Measurements from ENCODE around the gene TET2.
A peak's percentile ranks its signal among the peaks of the same experiment; 100 is the strongest.

TET2 gene

DNA sequence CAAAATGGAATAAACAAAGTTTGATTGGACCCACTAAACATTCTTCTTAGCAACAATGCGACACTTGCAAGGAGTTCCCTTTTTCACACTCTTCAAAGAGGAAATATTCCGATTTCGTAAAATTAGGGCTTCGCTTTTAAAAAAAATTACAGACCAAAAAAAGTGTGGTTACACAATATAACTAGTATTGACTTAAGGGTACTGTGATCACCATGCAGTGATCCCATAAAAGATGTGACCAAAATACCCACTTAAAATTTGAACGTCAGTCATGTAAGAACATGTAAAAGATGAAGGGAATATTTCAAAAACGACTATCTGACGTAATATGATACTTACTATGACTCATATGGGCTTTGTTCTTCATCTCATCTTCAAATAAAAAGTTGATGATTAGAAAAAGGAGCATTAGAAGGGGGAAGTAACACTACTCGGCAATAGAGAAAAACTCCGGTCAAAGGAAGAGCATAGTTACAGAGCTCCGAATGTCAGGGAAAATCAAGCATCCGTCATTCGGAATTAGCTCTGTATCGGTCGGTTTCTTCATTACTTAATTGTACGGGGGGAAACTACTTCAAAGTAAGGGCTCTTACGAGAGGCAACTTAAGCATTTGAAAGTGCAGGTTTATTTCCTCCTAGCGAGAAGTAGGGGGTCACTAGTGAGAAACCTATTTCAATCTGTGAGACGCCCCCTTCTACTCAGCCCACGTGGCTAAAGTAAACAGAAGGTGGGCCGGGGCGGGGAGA, 1.3 kb upstream of the TET2 start:
- DNase-seq: no peak

- peak; percentile 38 for DNase-seq
Measured at GRCh38 chr4:105145903-105146275, 787 bp upstream of the TET2 start.

DNA sequence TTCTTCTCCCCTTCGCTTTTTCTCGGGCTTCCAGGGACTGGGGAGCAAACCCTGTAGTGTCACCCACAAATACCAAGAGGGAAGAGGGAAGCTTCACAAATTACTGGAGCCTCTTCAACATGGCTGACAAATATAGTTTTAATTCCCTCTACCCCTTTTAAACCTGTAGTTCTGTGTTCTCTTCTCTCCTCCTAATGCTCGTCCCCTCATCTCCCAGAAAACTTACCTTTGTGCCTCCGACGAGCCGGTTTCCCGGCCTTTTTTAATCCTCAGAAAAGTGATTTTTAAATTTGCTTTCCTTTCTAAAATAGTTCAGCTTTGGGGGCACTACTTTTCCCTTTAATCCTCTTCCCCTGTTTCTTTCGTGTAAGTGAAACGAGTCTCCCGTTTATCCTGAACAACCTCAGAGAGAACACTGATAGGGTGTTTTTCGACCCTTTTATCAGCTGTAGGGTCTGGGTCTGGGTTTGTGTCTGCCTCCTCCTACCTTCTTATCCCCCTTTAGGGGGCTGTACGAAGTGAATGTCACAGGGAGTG, 408 bp downstream of the TET2 start:
- DNase-seq: no peak

DNA sequence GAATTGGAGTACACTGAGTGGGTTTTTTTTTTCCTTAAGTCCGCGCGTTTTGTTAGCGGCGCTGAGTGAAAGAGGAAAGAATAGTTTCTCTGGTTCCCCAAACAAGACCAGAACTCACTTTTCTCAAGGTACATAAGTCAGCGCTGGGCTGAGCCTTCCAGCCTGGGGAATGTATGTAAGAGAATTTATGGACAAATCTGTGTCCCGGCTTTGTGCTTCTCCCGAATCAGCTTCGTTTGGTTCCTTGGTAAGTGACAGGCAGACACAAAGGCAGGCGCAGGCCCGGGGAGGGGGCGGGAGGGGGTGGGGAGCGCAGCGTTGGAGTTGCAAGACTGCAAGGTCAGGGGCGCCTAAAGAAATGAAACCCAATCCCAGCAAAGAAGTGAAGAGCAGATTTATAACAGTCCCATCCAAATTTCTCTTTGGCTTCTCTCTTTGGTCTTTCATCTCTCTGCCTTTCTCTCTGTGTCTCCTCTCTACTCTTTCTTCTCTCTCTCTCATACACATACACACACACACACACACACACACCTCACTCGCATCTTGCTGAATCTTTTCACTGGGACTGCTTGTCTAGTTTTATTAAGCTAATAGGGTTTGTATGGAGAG, 981 bp downstream of the TET2 start:
- DNase-seq: peak; percentile 28

DNA sequence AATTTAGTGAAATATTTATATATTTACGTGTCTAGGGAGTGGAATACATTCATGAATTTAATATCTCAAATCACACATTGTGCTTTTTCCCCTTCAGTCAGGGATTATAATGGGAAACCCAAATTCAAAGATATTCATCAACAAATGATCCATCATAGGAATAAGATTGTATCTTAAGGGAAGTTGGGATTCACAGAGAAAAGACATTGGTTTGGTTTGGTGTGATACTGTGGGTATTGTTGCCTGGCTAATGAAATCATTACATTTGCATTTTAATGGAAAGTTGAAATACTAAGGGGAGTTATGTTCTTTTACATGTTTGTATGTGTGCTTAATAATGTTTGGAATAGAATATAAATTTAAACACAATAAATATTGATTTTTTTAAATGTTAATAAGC, 1.7 kb downstream of the TET2 start:
- no peak for DNase-seq

DNA sequence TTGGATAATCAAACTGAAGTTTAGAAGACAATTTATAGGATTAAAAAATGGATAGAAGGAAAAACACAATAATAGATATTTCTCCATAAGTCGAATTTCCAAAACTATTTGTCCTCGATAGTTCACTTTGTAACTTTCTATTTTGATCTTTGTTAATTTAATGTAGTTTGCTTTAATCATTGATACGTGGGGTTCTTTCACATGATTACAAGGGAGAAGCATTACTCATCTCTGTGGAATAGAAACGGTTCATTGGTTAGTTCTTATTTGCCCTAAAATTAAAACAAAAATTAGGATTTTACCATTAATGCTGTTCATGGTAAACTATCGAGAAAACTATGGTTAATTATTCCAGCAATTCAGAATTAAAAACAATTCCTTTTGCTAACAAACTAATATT, 2.1 kb downstream of the TET2 start:
- no peak for DNase-seq

DNA sequence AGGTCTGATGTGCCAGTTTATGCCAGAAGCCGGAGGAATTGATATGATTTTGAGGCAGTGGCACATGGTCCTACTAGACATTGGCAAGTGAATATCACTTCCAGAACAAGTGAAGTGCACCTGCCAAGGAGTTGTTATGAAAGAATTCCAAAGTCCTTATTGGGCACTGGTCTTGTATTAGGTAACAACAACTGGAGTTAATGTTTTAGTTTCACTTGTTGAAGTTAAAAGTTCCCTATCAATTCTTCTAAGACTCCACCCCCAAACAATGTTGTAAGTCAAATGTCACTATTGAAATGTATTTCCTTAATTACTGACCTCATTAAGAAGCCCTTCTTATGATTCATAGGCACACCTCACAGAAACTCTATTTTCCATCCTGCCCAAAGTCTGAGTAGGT, 3.1 kb downstream of the TET2 start:
- DNase-seq: no peak

DNA sequence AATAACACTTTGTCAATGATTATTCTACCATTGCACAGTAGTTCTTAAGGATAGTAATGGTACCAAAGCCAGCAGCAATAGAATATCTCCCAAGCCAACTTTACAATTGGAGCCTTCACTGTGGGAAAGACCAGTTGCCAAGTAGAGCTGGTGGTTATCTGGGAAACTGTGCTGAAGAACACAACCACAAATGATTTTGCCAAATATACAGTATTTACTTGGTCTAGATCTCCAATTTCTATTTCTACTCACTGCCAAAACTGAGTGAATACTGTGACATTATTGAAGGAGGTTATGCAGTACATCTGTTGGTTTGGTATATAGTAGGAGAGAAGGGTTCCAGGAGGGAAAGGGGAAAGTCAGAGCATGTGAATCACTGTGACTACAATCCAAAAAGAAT, 3.8 kb downstream of the TET2 start:
- DNase-seq: no peak

DNA sequence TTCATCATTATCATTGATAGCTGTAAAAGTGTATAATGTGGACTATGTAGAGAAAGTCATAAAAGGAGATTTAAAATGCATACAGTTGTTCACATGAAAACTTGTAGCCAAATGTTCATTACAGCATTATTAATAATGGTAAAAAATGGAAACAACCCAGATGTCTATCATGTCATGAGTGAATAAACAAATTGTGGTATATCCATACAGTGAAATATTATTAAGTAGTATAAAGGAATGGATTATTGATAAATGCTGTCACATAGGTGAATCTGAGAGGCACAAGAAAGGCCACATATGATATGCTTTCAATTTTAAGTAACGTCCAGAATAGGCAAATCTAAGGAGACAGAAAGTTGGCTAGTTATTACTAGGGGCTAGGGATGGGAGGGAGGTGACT, 7.1 kb downstream of the TET2 start:
- DNase-seq: no peak

DNA sequence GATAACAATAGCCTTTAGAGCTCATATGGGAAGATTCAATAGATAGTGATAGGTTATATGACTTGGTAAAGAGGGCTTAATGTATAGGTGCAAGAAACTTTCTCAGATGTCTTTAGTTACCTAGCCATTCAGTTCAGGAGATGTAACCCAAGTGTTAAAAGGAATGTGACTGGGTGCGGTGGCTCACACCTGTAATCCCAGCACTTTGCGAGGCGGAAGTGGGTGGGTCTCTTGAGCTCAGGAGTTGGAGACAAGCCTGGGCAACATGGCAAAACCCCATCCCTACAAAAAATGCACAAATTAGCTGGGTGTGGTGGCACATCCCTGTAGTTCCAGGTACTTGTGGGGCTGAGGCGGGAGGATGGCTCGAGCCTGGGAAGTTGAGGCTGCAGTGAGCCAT, 7.9 kb downstream of the TET2 start:
- no peak for DNase-seq

DNA sequence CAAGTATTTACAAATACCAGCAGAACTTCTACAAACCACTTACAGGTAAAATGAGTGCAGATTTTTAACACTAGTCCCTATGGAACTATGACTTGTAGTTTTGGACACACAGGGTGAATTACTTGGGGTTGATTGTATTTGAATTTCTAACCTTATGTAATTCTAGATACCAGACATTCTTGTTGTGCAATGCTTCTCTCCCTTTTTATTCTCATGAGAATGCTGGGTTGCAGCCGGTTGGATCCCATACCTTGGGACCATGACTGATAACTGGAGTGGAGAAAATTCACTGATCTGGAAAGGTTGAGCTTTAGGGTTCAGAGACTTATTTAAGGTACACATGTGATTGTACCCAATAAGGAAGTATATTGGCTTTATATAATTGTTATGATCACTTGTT, 8.8 kb downstream of the TET2 start:
- DNase-seq: no peak

GRCh38 chr4:105158837-105159236, 12.2 kb downstream of the TET2 start:
- DNase-seq: no peak

- no peak for DNase-seq
Measured at GRCh38 chr4:105162123-105162796, 15.6 kb downstream of the TET2 start.

DNA sequence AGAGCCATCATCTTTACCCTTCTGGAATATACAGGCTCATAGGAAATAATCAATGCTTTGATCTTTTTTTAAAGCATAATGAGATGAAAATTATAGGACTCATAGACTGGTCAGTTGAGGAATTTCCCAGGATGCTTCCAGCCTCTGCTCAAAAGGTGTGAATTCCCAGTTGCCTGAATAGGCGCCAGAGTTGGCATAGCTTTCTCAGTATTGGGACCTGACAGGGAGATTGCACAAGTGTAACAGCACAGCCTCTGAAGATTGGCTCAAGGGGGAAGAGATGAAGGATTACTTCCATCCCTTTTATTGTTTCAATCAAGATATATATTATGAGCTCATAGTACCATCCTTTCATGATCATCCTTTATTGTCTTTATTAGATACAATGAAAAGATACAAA, 17.9 kb downstream of the TET2 start:
- no peak for DNase-seq

GRCh38 chr4:105166066-105166465, 19.4 kb downstream of the TET2 start:
- DNase-seq: no peak

- no peak for DNase-seq
Measured at GRCh38 chr4:105170711-105171110, 24.0 kb downstream of the TET2 start.

DNA sequence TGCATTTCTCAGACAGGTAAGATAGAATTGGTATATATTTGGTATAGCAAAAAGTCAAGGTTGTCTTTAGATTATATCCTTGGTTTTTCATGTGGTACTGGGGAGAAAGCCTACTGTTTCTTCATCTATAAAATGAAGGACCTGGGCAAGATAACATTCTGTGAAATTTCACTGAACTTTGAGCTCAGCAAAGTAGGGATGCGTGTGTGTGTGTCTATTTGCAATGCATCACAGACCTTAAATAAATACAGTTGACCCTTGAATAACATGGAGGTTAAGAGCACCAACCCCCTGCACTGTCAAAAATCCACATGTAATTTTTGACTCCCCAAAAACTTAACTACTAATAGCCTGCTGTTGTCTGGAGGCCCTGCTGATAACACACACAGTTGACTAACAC, 25.2 kb downstream of the TET2 start:
- no peak for DNase-seq

GRCh38 chr4:105174098-105174497, 27.4 kb downstream of the TET2 start:
- DNase-seq: no peak

GRCh38 chr4:105179539-105180401, 33.1 kb downstream of the TET2 start:
- no peak for DNase-seq

DNA sequence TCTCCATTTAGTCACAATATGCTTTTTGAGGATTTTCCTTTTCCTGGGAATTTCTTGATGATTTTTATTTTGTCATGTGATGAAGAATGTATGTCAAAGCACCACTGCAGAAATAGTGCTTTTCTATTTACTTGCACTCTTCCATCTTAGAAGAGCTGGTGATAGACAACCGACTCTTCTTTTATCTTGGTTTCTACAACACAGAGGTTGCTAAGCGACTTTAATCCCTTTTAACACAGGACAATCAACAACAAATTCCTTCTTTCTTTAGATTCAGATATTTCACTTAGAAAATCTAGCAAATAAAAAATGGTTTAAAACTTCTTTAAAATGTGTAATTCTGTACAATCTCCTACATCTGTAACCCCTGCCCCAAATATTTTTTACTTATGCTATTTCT, 34.6 kb downstream of the TET2 start:
- no peak for DNase-seq

GRCh38 chr4:105182211-105182610, 35.5 kb downstream of the TET2 start:
- DNase-seq: no peak

DNA sequence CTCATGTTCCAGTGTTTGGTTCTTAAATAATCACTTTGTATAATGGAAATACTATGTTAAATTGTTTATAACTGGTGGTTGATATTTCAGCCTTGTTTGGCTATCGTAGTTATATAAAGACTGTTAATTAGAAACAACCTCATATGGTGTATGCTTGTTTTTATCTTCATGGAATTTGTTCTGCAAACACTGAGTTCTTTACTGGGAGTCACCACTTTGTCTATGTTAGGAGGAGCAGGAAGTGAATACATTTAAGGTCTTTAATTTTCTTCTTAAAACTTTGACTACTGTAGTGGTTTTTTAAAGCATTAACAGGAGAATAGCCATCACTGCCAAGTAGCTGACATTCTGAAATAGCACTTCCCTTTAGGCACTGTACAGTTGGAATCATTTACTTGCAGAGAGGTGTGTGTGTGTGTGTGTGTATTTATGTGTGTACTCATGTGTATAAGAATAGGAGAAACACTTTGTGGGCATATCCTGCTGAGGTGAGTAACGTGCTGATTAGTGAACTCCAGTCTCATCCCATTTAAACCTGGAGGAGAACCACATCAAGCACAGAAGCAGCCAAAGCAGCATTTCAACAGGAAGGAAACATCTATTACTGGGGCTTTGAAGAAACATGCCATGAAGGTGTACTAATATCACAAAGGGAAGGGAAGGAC, 37.8 kb downstream of the TET2 start:
- DNase-seq: no peak

GRCh38 chr4:105186701-105187161, 40.1 kb downstream of the TET2 start:
- DNase-seq: no peak

All from stimulated activated CD4-positive, alpha-beta T cell treated with anti-CD3 and anti-CD28 coated beads, Interleukin-12 subunit alpha, Interleukin-12 subunit beta, amount 100 ng/mL, for 4 hours (primary cell).